T-helper 9 cell (primary cell): ENCODE measurements around the gene SLC25A30.
A peak's percentile ranks its signal among the peaks of the same experiment; 100 is the strongest.
"Not testable (repeated sequence)": the region's sequence is repeated elsewhere in the genome, so short reads cannot be mapped to it uniquely, and the experiment has no call there.

ENCODE experiments used
- DNase-seq: peaks from one replicate; pipeline ENCODE4 v3.0.0-alpha.2; 2020

Gene SLC25A30

GRCh38 chr13:45390348-45390747 lies 27.8 kb downstream of the SLC25A30 start:
- not testable (repeated sequence) for DNase-seq

DNA sequence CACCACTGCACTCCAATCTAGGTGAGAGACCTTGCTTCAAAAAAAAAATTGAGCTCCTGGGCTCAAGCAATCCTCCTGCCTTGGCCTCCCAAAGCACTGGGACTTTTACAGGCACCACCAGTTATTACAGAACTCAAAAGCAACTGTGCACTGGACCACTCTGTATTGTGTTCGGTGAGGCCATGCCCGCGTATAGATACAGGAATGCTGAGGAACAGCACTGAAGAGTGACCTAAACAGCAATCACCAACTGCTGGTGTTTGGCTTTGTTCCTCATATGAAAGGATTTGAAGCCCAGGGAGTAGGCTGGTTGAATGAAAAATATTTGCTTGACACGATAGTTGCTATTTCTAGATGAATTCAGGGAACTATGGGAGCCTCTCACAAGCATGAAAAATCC lies 29.5 kb downstream of the SLC25A30 start:
- no peak for DNase-seq

- DNase-seq = not testable (repeated sequence)
Observed at GRCh38 chr13:45386892-45387575, 31.1 kb downstream of the SLC25A30 start.

GRCh38 chr13:45385907-45386553 lies 32.1 kb downstream of the SLC25A30 start:
- no peak for DNase-seq

DNA sequence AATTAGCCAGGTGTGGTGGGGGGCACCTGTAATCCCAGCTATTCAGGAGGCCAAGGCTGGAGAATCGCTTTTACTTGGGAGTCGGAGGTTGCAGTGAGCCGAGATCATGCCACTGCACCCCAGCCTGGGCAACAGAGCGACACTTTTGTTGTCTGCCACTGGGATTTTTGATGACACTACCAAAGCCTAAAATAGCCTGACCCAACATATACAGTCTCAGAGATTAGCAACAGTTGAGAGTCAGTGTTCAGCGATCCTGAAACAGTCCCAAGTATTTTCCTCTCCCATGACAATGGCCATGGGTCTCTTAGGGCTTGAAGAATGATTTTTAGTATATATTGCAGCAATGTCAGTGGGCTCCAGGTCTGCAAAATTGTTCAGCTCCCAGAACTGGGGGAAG lies 32.9 kb downstream of the SLC25A30 start:
- no peak for DNase-seq

DNA sequence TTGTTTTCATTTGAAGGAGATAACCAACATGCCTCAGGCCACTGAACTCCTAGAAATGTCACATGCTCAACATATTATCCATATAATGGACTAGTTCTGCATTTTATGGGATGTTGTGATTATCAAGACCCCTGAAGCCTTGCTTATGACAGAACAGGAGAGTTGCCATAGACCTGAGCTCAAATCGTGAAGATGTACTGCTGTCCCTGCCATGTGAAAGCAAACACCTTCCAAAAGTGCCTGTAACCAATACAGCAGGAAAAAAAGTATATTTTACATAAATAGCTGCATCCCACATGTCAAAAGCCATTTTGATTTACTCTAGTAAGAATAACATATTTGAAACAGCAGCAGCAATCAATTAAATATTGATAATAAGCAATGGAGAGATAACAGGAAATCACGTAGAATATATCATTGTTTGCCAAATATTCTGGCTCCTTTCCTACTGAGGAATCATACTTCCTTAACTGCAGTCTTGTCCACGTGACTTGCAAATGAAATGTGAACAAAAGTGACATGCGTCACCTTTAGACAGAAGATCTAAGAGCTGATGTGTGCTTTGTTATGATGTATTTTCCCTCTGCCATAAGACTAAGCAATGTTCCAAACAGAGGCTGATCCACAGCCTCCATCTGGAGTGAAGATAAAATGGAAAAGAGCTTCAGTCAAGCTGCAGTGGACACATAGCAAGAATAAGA lies 33.5 kb downstream of the SLC25A30 start:
- no peak for DNase-seq

GRCh38 chr13:45382739-45383138 lies 35.4 kb downstream of the SLC25A30 start:
- not testable (repeated sequence) for DNase-seq

DNA sequence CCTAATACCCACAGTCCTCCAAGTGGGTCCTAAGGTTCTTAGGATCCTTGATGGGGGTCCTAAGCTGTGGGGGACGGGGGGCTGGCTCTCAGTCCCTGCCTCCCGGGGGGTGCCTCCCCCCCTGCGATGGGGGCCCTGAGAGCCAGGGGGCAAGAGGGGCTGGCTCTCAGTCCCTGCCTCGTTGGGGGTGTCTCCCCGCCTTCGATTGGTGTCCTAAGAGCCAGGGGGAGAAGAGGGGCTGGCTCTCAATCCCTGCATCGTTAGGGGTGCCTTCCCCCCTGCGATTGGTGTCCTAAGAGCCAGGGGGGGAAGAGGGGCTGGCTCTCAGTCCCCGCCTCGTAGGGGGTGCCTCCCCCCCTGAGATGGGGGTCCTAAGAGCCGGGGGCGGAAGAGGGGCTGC lies 37.0 kb downstream of the SLC25A30 start:
- no peak for DNase-seq

- not testable (repeated sequence) for DNase-seq
Observed at GRCh38 chr13:45380708-45381107, 37.5 kb downstream of the SLC25A30 start.

DNA sequence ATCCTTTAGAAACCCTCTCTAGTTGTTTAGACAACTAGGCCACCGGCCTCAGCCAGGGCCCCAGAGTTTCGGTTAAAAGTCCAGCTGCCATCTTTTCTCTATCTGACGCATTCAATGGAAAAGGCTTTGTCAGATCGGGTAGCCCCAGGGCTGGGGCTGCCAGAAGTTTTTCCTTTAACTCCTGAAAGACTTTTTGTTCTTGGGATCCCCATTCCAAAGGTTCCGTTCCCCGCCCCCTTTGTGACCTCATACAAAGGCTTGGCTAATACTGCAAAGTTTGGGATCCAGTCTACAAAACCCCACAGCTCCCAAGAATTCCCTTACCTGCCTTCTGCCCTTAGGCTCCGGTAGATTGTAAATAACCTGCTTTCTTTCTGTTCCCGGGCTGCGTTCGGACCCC lies 38.7 kb downstream of the SLC25A30 start:
- DNase-seq = not testable (repeated sequence)

DNA sequence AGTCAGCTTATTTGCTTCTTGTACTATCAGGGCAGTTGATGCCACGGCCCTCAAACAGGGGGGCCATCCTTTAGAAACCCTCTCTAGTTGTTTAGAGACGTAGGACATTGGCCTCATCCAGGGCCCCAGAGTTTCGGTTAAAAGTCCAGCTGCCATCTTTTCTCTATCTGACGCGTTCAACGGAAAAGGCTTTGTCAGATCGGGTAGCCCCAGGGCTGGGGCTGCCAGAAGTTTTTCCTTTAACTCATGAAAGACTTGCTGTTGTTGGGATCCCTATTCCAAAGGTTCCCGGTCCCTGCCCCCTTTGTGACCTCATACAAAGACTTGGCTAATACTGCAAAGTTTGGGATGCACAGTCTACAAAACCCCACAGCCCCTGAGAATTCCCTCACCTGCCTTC lies 39.4 kb downstream of the SLC25A30 start:
- not testable (repeated sequence) for DNase-seq

GRCh38 chr13:45377314-45377713 lies 40.9 kb downstream of the SLC25A30 start:
- DNase-seq = not testable (repeated sequence)

GRCh38 chr13:45376651-45377050 lies 41.5 kb downstream of the SLC25A30 start:
- DNase-seq = not testable (repeated sequence)

DNA sequence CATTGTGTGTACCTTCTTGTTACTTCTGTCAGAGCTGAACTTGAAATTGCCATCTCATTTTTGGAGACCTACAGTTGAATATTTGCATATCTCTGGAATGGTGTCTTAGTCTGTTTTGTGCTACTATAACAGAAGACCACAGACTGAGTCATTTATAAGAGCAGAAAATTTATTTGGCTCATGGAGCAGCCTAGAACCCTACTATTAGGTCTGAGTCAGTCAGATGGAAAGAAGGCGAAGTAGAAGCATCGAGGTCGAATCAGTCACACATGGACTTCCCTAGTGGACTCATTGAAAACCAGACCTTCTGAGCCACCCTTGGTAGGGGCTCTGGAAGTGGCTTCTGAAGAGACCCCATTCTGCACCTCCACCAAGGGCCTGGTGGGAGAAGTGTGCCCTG lies 43.3 kb downstream of the SLC25A30 start:
- no peak for DNase-seq

DNA sequence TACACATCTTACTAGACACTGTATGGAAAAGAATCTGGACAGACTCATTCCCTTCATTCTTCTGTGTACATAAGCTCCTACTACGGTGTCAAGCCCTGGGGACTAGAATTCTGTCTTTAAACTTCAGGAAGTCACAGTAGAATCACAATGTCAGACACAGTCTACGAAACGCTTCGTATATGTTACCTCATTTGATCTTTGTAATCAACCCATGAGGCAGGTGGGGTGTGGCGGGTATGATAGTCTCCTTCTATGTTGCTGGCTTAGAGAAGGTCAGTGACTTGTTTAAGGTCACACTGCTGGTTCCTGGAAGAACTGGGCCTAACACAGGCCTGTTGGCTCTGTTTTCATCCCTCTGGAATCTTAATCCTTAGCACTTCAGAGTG lies 45.0 kb downstream of the SLC25A30 start:
- no peak for DNase-seq

GRCh38 chr13:45372189-45373161 lies 45.7 kb downstream of the SLC25A30 start:
- DNase-seq = no peak

DNA sequence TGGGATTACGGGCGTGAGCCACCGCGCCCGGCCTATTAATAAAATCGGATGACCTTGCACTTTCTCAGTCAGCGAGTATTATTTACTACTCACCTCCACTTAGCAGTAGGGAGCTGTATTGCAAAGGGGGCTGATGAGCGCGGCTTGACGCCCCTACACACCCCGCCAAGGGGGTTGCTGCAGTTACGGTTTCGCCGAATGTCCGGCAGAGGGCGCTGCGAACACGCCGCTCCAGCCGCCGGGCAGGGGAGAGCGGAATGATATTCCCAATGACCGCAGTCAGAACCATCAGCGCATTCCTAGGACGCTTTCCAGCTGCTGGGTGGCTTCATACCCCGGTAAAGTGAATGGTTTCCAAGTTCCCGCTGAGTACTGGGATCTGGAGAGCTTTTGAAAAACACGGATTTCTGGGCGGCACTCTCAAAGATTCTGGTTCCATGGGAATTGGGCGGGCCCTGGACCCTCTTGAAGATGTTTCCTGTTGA lies 47.2 kb downstream of the SLC25A30 start:
- peak; percentile 48 for DNase-seq

- DNase-seq = no peak
Observed at GRCh38 chr13:45369116-45369515, 49.1 kb downstream of the SLC25A30 start.

DNA sequence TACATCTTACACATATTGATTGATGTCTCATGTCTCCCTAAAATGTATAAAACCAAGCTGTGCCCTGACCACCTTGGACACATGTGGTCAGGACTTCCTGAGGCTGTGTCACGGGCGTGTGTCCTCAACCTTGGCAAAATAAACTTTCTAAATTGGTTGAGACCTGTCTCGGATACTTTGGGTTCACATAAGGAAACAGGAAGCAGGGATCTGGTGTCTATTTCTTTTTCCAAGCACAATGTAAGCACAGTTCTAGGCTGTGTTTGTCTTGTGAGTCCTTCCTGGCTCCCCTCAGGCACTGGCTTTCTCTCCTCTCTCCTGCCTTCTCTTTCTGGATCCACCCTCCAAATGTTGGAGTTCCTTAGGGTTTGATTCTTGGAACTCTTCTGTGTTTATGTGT lies 49.6 kb downstream of the SLC25A30 start:
- no peak for DNase-seq

DNA sequence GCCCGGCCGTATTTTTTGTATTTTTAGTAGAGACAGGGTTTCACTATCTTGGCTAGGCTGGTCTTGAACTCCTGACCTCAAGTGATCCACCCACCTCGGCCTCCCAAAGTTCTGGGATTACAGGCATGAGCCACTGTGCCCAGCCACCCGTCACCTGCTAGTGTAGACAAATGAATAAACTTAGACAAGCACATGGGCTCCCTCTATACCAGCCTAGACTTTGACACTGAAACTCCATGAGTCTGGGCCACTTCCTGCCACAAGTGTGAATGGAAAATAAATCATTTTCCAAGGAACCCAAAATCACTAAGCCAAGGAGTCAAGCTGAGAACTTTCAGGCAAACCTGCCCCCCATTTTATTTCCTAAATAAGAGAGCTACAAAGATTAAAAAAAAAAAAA lies 50.2 kb downstream of the SLC25A30 start:
- DNase-seq = no peak

DNA sequence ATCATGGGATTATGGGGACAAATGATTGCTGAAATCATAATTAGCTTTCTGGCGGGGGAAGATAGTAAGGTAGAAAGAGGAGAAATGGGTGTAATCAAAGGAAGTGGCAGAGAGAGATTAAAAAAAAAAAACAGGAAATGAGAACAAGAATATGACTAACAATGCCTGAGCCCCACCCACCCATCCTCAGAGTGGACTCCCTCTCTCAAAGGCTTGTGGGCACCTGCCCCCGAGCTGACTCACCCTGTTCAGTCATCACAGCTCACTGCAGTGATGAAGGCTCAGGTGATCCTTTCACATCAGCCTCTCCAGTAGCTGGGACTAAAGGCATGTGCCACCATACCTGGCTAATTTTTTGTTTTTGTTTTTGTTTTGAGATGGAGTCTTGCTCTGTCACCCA lies 50.8 kb downstream of the SLC25A30 start:
- DNase-seq = peak; percentile 78

GRCh38 chr13:45365558-45365885 lies 52.7 kb downstream of the SLC25A30 start:
- no peak for DNase-seq
